Measurements from ENCODE around the gene TOM1.
A peak's percentile ranks its signal among the peaks of the same experiment; 100 is the strongest.

TOM1 gene

DNA sequence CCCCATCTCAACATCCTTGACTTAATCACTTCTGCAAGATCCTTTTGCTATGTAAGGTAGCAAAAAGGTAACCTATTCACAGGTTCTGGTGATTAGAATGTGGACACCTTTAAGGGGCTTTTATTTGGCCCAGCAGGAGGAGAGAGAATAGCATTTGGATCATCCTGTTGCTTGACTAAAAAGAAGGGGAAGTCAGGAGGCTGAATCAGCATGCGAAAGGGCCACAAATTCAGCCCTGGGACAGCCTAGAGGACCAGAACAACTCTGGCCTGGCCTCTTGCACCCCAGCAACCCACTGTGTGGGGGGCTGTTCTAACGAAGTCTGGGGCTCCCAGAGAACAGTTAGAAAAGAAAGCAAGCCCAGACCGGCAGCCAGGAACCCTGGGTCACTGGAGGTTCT lies 78.0 kb downstream of the TOM1 start:
- H3K4me3 ChIP-seq (ENCODE audit: control insufficient read depth, low read depth, low read length): no peak overlapping the region
- no peak for DNase-seq (ENCODE audit: low read depth)
- TF ChIP-seq CTCF (conservative IDR thresholded peaks at IDR 0.05; ENCODE audit: control insufficient read depth, insufficient read depth, low read depth, low read length): no peak

- no peak overlapping the region for H3K4me3 ChIP-seq (ENCODE audit: control insufficient read depth, low read depth, low read length)
- no peak for TF ChIP-seq CTCF (conservative IDR thresholded peaks at IDR 0.05; ENCODE audit: control insufficient read depth, insufficient read depth, low read depth, low read length)
- DNase-seq (ENCODE audit: low read depth): no peak
Observed at GRCh38 chr22:35378621-35379020, 78.9 kb downstream of the TOM1 start.

DNA sequence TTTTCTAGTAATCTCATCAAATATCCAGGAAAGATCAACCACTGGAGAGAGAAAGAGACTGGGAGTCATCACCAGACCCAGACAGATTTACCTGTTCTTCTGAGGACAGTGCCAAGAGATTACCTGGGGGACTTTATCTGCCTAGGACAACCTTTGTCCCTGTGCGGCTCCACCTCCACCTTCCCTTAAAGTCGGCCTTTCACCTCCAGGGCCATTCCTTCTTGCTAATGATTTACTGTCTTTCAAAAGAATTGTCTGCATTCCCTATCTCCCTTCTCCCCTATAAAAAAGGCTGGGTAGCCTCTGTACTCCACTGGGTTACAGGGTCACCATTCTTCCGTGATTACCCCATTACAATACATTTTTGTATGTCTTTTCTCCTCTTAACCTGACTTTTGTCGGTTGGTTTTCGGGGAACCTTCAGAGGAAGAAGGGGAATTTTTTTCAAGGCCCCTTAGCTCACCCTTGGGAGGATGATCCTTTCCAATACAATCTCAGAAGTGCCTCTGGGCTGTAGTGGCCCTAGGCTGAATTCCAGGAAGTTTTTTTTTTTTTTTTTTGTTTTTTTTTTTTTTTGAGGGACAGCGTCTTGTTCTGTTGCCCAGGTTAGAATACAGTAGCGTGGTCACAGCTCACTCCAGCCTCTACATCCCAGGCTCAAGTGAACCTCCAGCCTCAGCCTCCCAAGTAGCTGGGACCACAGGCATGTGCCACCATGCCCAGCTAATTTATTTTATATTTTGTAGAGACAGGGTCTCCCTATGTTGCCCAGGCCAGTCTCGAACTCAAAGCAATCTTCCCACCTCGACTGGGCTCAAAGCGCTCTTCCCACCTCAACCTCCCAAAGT lies 79.7 kb downstream of the TOM1 start:
- no peak overlapping the region for H3K4me3 ChIP-seq (ENCODE audit: control insufficient read depth, low read depth, low read length)
- DNase-seq (ENCODE audit: low read depth): no peak
- no peak for TF ChIP-seq CTCF (conservative IDR thresholded peaks at IDR 0.05; ENCODE audit: control insufficient read depth, insufficient read depth, low read depth, low read length)

GRCh38 chr22:35380013-35380412 lies 80.3 kb downstream of the TOM1 start:
- H3K4me3 ChIP-seq (ENCODE audit: control insufficient read depth, low read depth, low read length): no peak overlapping the region
- DNase-seq (ENCODE audit: low read depth): peak; percentile 75
- TF ChIP-seq CTCF (conservative IDR thresholded peaks at IDR 0.05; ENCODE audit: control insufficient read depth, insufficient read depth, low read depth, low read length): no peak

- peak; percentile 85 for DNase-seq (ENCODE audit: low read depth)
- no peak for TF ChIP-seq CTCF (conservative IDR thresholded peaks at IDR 0.05; ENCODE audit: control insufficient read depth, insufficient read depth, low read depth, low read length)
Observed at GRCh38 chr22:35380537-35381423, 81.1 kb downstream of the TOM1 start, which contains the start of gene HMOX1. Gene HMOX1 (plus strand): TSS chr22:35381096. CDS start chr22:35381174, 78 bp downstream.

GRCh38 chr22:35381424-35382009 lies 81.8 kb downstream of the TOM1 start:
- no peak for DNase-seq (ENCODE audit: low read depth)
- peak overlapping the region; percentile 90 for H3K4me3 ChIP-seq (ENCODE audit: control insufficient read depth, low read depth, low read length)
- TF ChIP-seq CTCF (conservative IDR thresholded peaks at IDR 0.05; ENCODE audit: control insufficient read depth, insufficient read depth, low read depth, low read length): no peak

More at GRCh38 chr22:35380537-35381423, 81.1 kb downstream of the TOM1 start, which contains the start of gene HMOX1:
- peak within 1 kb of the TSS; percentile 90 for H3K4me3 ChIP-seq (ENCODE audit: control insufficient read depth, low read depth, low read length)
